Stimulated activated CD4-positive, alpha-beta T cell treated with anti-CD3 and anti-CD28 coated beads, Interleukin-2, amount 100 ng/mL, for 4 hours (primary cell): ENCODE measurements around the gene TPST1.
"Not testable (repeated sequence)": the region's sequence is repeated elsewhere in the genome, so short reads cannot be mapped to it uniquely, and the experiment has no call there.

Source experiments
- DNase-seq: peaks from one replicate; pipeline ENCODE4 v3.0.0-alpha.2; 2020; ENCODE audit warnings: low read depth

TPST1 gene

DNA sequence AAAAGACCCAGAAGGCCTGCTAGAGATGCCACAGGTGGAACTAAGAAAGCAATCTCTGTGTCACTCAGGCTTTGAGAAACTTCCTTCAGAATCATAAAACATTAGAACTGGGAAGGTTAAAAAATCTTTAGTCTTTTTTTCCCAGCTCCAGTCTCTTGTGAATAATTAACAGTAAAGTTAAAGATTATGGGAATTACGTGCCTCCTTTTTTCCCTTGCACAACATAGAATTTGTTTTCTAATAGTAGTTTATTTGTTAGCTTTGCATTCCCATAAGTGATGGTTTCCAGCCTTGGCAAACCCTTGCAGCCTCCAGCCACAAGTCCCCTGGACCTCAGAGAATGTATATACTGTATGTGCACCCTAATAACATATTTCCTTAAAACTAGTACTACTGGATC lies 128.3 kb downstream of the TPST1 start:
- DNase-seq: no peak

- DNase-seq: no peak
Observed at GRCh38 chr7:66335318-66335717, 130.2 kb downstream of the TPST1 start.

- no peak for DNase-seq
Observed at GRCh38 chr7:66336760-66337159, 131.6 kb downstream of the TPST1 start.

DNA sequence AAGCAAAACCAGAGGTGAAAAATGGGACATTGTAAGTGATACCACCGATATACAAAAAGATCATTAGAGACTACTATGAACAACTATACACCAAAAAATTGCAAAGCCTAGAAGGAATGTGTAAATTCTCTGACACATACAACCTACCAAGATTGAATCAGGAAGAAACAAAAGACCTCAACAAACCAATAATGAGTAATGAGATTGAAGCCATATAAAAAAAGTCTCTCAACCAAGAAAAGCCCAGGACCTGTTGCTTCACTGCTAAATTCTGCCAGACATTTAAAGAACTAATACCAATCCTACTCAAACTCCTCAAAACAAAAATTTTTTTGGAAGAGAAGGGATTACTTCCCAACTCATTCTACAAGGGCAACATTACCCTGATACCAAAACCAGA lies 134.0 kb downstream of the TPST1 start:
- no peak for DNase-seq

DNA sequence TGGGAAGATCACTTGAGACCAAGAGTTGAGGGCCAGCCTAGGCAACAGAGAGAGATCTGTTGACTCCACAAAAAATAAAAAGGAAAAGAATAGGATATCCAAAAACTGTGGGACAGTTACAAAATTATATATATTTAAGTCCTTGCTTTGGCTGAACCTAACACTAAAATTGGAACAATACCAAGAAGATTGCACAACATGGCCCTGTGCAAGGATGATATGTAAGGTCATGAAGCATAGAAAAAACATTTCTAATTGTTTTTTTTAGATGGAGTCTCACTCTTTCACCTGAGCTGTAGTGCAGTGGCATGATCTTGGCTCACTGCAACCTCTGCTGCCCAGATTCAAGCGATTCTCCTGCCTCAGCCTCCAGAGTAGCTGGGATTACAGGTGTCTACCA lies 139.0 kb downstream of the TPST1 start:
- no peak for DNase-seq

- DNase-seq: no peak
Observed at GRCh38 chr7:66348531-66348930, 143.4 kb downstream of the TPST1 start.

- DNase-seq: no peak
Observed at GRCh38 chr7:66348959-66349358, 143.8 kb downstream of the TPST1 start.

DNA sequence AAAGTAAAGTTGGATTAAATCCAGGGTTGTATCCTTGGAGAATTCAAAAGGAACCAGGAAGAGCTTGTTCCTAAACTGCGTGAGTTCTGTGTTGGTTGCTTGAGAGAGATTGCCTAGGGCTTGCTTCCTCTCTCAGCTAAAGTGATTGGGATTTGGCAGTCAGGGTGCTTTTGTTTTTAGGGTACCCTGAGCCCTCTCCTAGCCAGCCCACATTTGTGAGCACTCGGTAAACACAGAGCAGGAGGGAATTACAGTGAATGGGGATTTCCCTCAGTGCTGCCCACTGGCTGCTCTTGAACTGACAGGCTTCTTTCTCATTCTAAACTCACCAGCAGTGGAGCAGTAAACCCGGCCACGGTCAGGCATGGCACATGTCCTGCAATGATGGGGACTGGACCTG lies 146.9 kb downstream of the TPST1 start:
- no peak for DNase-seq

GRCh38 chr7:66353547-66353946 lies 148.4 kb downstream of the TPST1 start:
- DNase-seq: no peak

- no peak for DNase-seq
Observed at GRCh38 chr7:66355756-66356155, 150.6 kb downstream of the TPST1 start.

- DNase-seq: no peak
Observed at GRCh38 chr7:66356277-66356721, 151.2 kb downstream of the TPST1 start.

DNA sequence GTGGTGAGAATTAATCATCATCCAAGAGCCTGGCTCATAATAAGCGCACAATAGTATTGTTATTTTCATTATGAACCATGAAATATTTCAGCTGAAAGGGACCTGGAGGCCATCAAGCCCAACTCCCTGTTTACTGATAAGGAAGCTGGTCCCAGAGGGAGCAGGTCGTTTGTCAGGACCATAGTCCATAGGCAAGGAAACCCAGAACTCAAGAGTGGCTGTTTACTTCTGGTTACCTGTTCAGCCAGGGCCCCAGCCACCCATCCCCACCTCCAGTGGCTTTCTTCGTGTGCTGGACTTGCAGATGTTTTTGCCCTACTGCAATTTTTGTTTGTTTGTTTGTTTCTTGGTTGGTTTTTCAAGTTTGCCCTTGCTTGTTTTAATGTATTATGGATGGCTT lies 152.0 kb downstream of the TPST1 start:
- DNase-seq: no peak

- no peak for DNase-seq
Observed at GRCh38 chr7:66359656-66360211, 154.6 kb downstream of the TPST1 start.

- no peak for DNase-seq
Observed at GRCh38 chr7:66362136-66362535, 157.0 kb downstream of the TPST1 start.

GRCh38 chr7:66363635-66364034 lies 158.5 kb downstream of the TPST1 start:
- no peak for DNase-seq

GRCh38 chr7:66365031-66365430 lies 159.9 kb downstream of the TPST1 start:
- not testable (repeated sequence) for DNase-seq

DNA sequence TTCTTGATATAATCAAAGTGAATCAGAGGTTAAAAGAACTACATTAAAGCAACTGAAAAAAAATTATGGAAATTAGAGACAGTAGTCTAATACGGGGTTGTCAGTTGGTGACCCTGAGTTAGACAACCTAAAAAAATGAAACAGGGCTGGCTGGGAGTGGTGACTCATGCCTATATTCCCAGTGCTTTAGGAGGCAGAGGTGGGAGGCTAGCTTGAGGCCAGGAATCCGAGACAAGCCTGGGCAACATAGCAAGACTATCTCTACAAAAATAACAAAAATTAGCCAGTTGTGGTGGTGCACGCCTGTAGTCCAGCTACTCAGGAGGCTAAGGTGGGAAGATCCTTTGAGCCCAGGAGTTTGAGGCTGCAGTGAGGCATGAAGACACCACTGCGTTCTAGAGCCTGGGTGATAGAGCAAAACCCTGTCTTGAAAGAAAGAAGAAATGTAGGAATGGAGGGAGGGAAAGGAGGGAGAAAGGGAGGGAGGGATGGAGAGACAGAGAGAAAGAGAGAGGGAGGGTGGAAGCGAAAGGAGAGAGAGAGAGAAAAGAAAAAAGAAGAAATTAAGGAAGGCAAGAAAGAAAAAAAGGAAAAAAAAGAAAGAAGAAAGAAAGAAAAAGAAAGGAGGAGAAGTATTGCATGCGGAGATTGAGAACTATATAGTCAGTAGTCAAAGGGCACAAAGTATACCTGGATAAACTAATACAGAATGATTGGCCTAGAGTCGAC lies 166.1 kb downstream of the TPST1 start:
- no peak for DNase-seq

- not testable (repeated sequence) for DNase-seq
Observed at GRCh38 chr7:66374141-66374840, 169.2 kb downstream of the TPST1 start.

DNA sequence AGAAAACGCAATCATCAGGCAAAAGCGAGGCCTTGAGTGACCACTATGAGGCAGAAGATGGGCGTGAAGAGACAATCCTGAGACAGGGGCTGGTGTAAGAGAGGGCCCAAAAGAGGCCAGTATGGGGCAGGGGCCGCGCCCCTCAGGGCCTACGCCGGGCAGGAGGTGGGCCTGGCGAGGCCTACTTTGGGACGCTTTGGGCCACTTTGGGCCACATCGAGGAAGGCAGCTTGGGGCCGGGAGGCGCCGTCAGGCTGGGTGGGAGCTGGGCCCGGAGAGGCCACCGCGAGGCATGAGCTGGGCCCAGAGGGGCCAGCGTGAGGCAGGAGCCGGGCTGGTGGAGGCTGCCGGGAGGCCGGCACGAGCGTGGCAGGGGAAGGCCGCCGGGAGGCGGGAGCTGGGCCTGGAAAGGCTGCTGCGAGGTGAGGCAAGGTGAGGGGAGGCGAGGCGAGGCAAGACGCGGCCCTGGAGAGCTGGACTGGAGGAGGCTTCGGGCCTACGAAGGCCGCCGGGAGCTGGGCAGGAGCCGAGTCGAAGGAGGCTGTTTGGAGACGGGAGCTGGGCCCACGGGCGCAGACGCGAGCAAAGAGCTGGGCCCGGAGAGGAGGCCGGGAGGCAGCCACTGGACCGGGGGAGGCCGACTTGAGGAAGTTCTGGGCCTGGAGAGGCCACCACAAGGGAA lies 171.3 kb downstream of the TPST1 start:
- DNase-seq: no peak

DNA sequence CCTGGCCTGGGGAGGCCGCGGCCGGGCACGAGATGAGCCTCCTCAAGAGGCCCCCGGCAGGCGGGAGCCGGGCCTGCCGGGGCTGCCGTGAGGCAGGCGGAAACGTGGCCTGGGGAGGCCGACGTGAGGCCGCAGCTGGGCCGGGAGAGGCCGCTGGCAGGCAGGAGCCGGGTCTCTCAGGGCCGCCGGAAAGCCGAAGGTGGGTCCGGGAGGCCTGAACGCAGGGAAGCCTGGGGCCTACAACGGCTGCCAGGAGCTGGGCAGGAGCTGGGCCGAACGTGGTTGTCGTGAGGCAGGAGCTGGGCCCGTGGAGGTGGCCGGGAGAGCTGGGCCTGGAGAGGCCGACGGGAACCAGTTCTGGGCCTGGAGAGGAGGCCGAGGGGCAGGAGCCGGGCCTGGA lies 171.9 kb downstream of the TPST1 start:
- no peak for DNase-seq

- no peak for DNase-seq
Observed at GRCh38 chr7:66377714-66378113, 172.6 kb downstream of the TPST1 start.

- DNase-seq: no peak
Observed at GRCh38 chr7:66379542-66380160, 174.5 kb downstream of the TPST1 start.
